Adipocyte (in vitro differentiated cells): Measurements from ENCODE around the gene MT1X.

Experiments
- DNase-seq: peaks from one replicate; pipeline ENCODE4 v3.0.0-alpha.2; 2015; ENCODE audit warnings: low read depth
- H3K27me3 ChIP-seq: replicated peaks from 2 replicates; pipeline ENCODE4 v1.7.0; 2013; ENCODE audit warnings: mild to moderate bottlenecking, low read length, moderate library complexity; ENCODE audit not compliant: control insufficient read depth, insufficient read depth
- H3K36me3 ChIP-seq: 2 replicates; pipeline ENCODE4 v1.7.0; 2013; ENCODE audit warnings: low read length, mild to moderate bottlenecking, moderate library complexity; ENCODE audit not compliant: control insufficient read depth, insufficient read depth, severe bottlenecking
- H3K4me1 ChIP-seq: 2 replicates; pipeline ENCODE4 v1.7.0; 2013; ENCODE audit warnings: mild to moderate bottlenecking, low read length, moderate library complexity; ENCODE audit not compliant: control insufficient read depth, insufficient read depth
- H3K4me3 ChIP-seq: 2 replicates; pipeline ENCODE4 v1.7.0; 2013; ENCODE audit warnings: mild to moderate bottlenecking, low read length, moderate library complexity
- H3K9ac ChIP-seq: 2 replicates; pipeline ENCODE4 v1.7.0; 2013; ENCODE audit warnings: mild to moderate bottlenecking, low read length, moderate library complexity
- H3K9me3 ChIP-seq: 2 replicates; pipeline ENCODE4 v1.7.0; 2013; ENCODE audit warnings: mild to moderate bottlenecking, low read length, moderate library complexity; ENCODE audit not compliant: control insufficient read depth

The MT1X gene

GRCh38 chr16:56724191-56724590 is 41.9 kb downstream of the MT1X start:
- no peak for DNase-seq
- Histone ChIP-seq H3K4me3 (no peak overlapping the region), H3K36me3 (no peaks in the 10 kb centered on the region), H3K9ac (no peak overlapping the region), H3K4me1 (peaks cover 7% of the 10 kb centered on the region), H3K27me3 (no peaks in the 10 kb centered on the region), H3K9me3 (no peaks in the 10 kb centered on the region)

- no peaks in the 10 kb centered on the region for H3K9me3 ChIP-seq
- no peaks in the 10 kb centered on the region for H3K36me3 ChIP-seq
- H3K27me3 ChIP-seq, result no peaks in the 10 kb centered on the region
- peaks cover 18% of the 10 kb centered on the region for H3K4me1 ChIP-seq
- H3K9ac ChIP-seq, result no peak overlapping the region
- no peak for DNase-seq
- no peak overlapping the region for H3K4me3 ChIP-seq
Measured at GRCh38 chr16:56726283-56726682, 44.0 kb downstream of the MT1X start.

- Histone ChIP-seq H3K4me1 (peaks cover 18% of the 10 kb centered on the region), H3K9ac (no peak overlapping the region), H3K36me3 (no peaks in the 10 kb centered on the region), H3K9me3 (no peaks in the 10 kb centered on the region), H3K27me3 (no peaks in the 10 kb centered on the region), H3K4me3 (no peak overlapping the region)
- no peak for DNase-seq
Measured at GRCh38 chr16:56726926-56727325, 44.7 kb downstream of the MT1X start.

GRCh38 chr16:56728027-56728426 is 45.8 kb downstream of the MT1X start:
- DNase-seq, result no peak
- no peak overlapping the region for H3K9ac ChIP-seq

GRCh38 chr16:56728980-56729734 is 46.9 kb downstream of the MT1X start:
- Histone ChIP-seq H3K36me3 (no peaks in the 10 kb centered on the region), H3K9me3 (no peaks in the 10 kb centered on the region), H3K9ac (peak overlapping the region; percentile 95), H3K4me1 (peaks cover 18% of the 10 kb centered on the region), H3K4me3 (peak overlapping the region; percentile 98), H3K27me3 (no peaks in the 10 kb centered on the region)
- peak; percentile 30 for DNase-seq

More at GRCh38 chr16:56728027-56728426, 45.8 kb downstream of the MT1X start:
- H3K36me3 ChIP-seq, result no peaks in the 10 kb centered on the region
- H3K4me3 ChIP-seq, result no peak overlapping the region
- H3K27me3 ChIP-seq, result no peaks in the 10 kb centered on the region
- peaks cover 18% of the 10 kb centered on the region for H3K4me1 ChIP-seq
- no peaks in the 10 kb centered on the region for H3K9me3 ChIP-seq

- Histone ChIP-seq H3K4me1 (peaks cover 18% of the 10 kb centered on the region), H3K4me3 (peak within 1 kb of the TSS; percentile 98), H3K27me3 (no peaks in the 10 kb centered on the region), H3K36me3 (no peaks in the 10 kb centered on the region), H3K9ac (peak within 1 kb of the TSS; percentile 95), H3K9me3 (no peaks in the 10 kb centered on the region)
- DNase-seq, result peak; percentile 98
Measured at GRCh38 chr16:56729735-56730662, 47.7 kb downstream of the MT1X start, which contains the start of gene NUP93. NUP93 (plus strand) TSS chr16:56730129; CDS start chr16:56748248, 18,119 bp downstream.

- no peak for DNase-seq
- no peak overlapping the region for H3K4me3 ChIP-seq
- H3K4me1 ChIP-seq, result peaks cover 22% of the 10 kb centered on the region
- no peaks in the 10 kb centered on the region for H3K36me3 ChIP-seq
- H3K27me3 ChIP-seq, result no peaks in the 10 kb centered on the region
- H3K9ac ChIP-seq, result no peak overlapping the region
- H3K9me3 ChIP-seq, result no peaks in the 10 kb centered on the region
Measured at GRCh38 chr16:56732366-56732765, 50.1 kb downstream of the MT1X start.

GRCh38 chr16:56732832-56733231 is 50.6 kb downstream of the MT1X start:
- H3K4me3 ChIP-seq, result no peak overlapping the region
- H3K9me3 ChIP-seq, result no peaks in the 10 kb centered on the region
- no peaks in the 10 kb centered on the region for H3K27me3 ChIP-seq
- no peak overlapping the region for H3K9ac ChIP-seq
- DNase-seq, result no peak
- H3K4me1 ChIP-seq, result peaks cover 26% of the 10 kb centered on the region
- H3K36me3 ChIP-seq, result no peaks in the 10 kb centered on the region
